K562 (cell line): Measurements from ENCODE around the gene CCNJL. TPM values are rescaled to one million over a fixed set of nuclear protein-coding genes. Genes with fewer than 3 reads are reported as not detected.

Experiments
- ATAC-seq: fragments of 200-7000 bp; cut with Tn5 transposase; 3 replicates; pipeline ENCODE4 v1.9.1; 2020; ENCODE audit warnings: moderate library complexity
- BruUV-seq: library from RNA; stranded (reverse); fragments of 400-500 nt; replicated peaks from 2 replicates; lab custom pipeline; 2021; lab: Mats Ljungman, UMichigan
- CTCF ChIA-PET: fragments of 300-600 bp; formaldehyde crosslinking; extraction: SDS; loops from one replicate; lab custom pipeline; 2021; ENCODE audit warnings: low intra/inter-chr PET ratio; lab: Yijun Ruan, JAX
- POLR2A ChIA-PET: fragments of 300-600, 350-650 bp; sonication (Branson Sonifier 250); formaldehyde crosslinking; extraction: SDS; loops from one replicate; lab custom pipeline; 2021; ENCODE audit warnings: antibody characterized with exemption, inconsistent platforms; lab: Yijun Ruan, JAX
- DNase-seq, 4 experiments: peaks; one replicate each; pipeline versions ENCODE4 v3.0.0 to v3.0.0-alpha.2; 2011 to 2018; ENCODE audit warnings: low spot score in 3 of 4, mixed read lengths in 3 of 4; ENCODE audit errors: extremely low read depth in 1 of 4
- FAIRE-seq: peaks from 2 replicates; lab custom pipeline; 2011; peaks lifted over from hg19 to GRCh38; lab: Jason Lieb, UNC
- H2AFZ ChIP-seq: 2 replicates; pipeline ENCODE4 v1.6.0; 2011; ENCODE audit warnings: low read depth, low read length, control low read depth, inconsistent platforms
- H3K27ac ChIP-seq: fragments of 200-600 bp; 3 replicates; pipeline ENCODE4 v1.8.0; 2011; ENCODE audit warnings: low read depth, mild to moderate bottlenecking, control low read depth, inconsistent platforms, low read length, moderate library complexity, mixed read lengths; ENCODE audit errors: extremely low read depth
- H3K27me3 ChIP-seq, 2 experiments: fragments of 300-600 bp in 1 of 2; 2 replicates in 1 of 2; 3 replicates in 1 of 2; pipeline versions ENCODE4 v1.6.0 to v1.8.0; 2011; ENCODE audit warnings: inconsistent platforms in 2 of 2, low read length in 2 of 2, mild to moderate bottlenecking in 1 of 2, mixed read lengths in 1 of 2, moderate library complexity in 1 of 2; ENCODE audit not compliant: control insufficient read depth in 2 of 2, insufficient read depth in 2 of 2
- H3K36me3 ChIP-seq: fragments of 300-600 bp; 3 replicates; pipeline ENCODE4 v1.8.0; 2011; ENCODE audit warnings: mild to moderate bottlenecking, low read length, inconsistent platforms; ENCODE audit not compliant: control insufficient read depth, insufficient read depth
- H3K4me1 ChIP-seq, 2 experiments: fragments of 200-600 bp in 1 of 2; replicated peaks in 1 of 2; 2 replicates in 1 of 2; 3 replicates in 1 of 2; pipeline versions ENCODE4 v1.5.1 to v1.8.0; 2011; ENCODE audit warnings: inconsistent platforms in 2 of 2, low read length in 2 of 2, mild to moderate bottlenecking in 1 of 2, mixed read lengths in 1 of 2, moderate library complexity in 1 of 2; ENCODE audit not compliant: control insufficient read depth in 2 of 2, insufficient read depth in 2 of 2
- H3K4me2 ChIP-seq: 2 replicates; pipeline ENCODE4 v1.6.1; 2011; ENCODE audit warnings: low read length, control low read depth, inconsistent platforms, mixed read lengths; ENCODE audit not compliant: insufficient read depth
- H3K4me3 ChIP-seq: fragments of 200-600 bp; sonication (generic), shearing (Covaris generic); 2 replicates; pipeline ENCODE4 v1.5.1; 2016; ENCODE audit warnings: control low read depth, inconsistent platforms
- H3K79me2 ChIP-seq: fragments of 200-600 bp; 3 replicates; pipeline ENCODE4 v1.8.0; 2011; ENCODE audit warnings: low read length, inconsistent platforms; ENCODE audit not compliant: control insufficient read depth, insufficient read depth
- H3K9ac ChIP-seq, 2 experiments: 2 replicates each; pipeline versions ENCODE4 v1.6.0 to v1.6.1; 2011; ENCODE audit warnings: low read depth in 2 of 2, low read length in 2 of 2, control low read depth in 1 of 2, inconsistent platforms in 1 of 2, mild to moderate bottlenecking in 1 of 2, mixed read lengths in 1 of 2; ENCODE audit not compliant: insufficient read depth in 1 of 2
- H3K9me1 ChIP-seq: one replicate; pipeline ENCODE4 v1.6.0; 2011; ENCODE audit warnings: inconsistent platforms, mild to moderate bottlenecking, low read length, moderate library complexity; ENCODE audit not compliant: control insufficient read depth, insufficient read depth
- H3K9me3 ChIP-seq: replicated peaks from 2 replicates; pipeline ENCODE4 v1.5.1; 2011; ENCODE audit warnings: low read depth, low read length, inconsistent platforms; ENCODE audit not compliant: control insufficient read depth, insufficient read depth
- H4K20me1 ChIP-seq: replicated peaks from 2 replicates; pipeline ENCODE4 v1.6.1; 2011; ENCODE audit warnings: low read length, inconsistent platforms, mixed read lengths; ENCODE audit not compliant: control insufficient read depth, insufficient read depth
- E2F8 ChIP-seq: fragments of 450-650 bp; IDR thresholded peaks from 2 replicates; pipeline ENCODE4 v1.7.1; 2018; ENCODE audit warnings: mild to moderate bottlenecking, low read depth; ENCODE audit not compliant: partially characterized antibody
- FOXP1 ChIP-seq: sonication (generic); formaldehyde crosslinking; IDR thresholded peaks from 2 replicates; pipeline ENCODE4 v1.8.0; 2022; ENCODE audit warnings: mild to moderate bottlenecking, missing genetic modification reagents
- GTF2A2 ChIP-seq: IDR thresholded peaks from 2 replicates; pipeline ENCODE4 v1.6.1; 2016; ENCODE audit warnings: mild to moderate bottlenecking, missing genetic modification characterization, missing compliant biosample characterization
- NFE2L1 ChIP-seq: fragments of 450-650 bp; IDR thresholded peaks from 2 replicates; pipeline ENCODE4 v1.6.1; 2016; ENCODE audit warnings: missing genetic modification characterization, low read depth, mild to moderate bottlenecking, missing compliant biosample characterization, moderate library complexity, borderline replicate concordance
- PHF20 ChIP-seq: fragments of 450-650 bp; IDR thresholded peaks from 2 replicates; pipeline ENCODE4 v1.6.1; 2018; ENCODE audit not compliant: partially characterized antibody
- POLR2B ChIP-seq: fragments of 450-650 bp; IDR thresholded peaks from 2 replicates; pipeline ENCODE4 v1.6.1; 2018; ENCODE audit warnings: low read depth; ENCODE audit not compliant: partially characterized antibody
- PRPF4 ChIP-seq: fragments of 200-400 bp; formaldehyde crosslinking; IDR thresholded peaks from one replicate; pipeline ENCODE4 v1.6.1; 2017; ENCODE audit warnings: low read length, low read depth, mild to moderate bottlenecking; ENCODE audit not compliant: insufficient read depth, poor library complexity, severe bottlenecking
- RHOXF2B ChIP-seq: fragments of 250-450 bp; sonication (Bioruptor Pico); conservative IDR thresholded peaks from 2 replicates; pipeline ENCODE4 v1.5.1; 2021
- SAFB ChIP-seq: fragments of 200-400 bp; formaldehyde crosslinking; IDR thresholded peaks from 2 replicates; pipeline ENCODE4 v1.6.1; 2017; ENCODE audit warnings: low read depth, low read length, borderline replicate concordance
- TCF3 ChIP-seq: sonication (generic); formaldehyde crosslinking; IDR thresholded peaks from 2 replicates; pipeline ENCODE4 v1.4.0; 2020; ENCODE audit warnings: mild to moderate bottlenecking, missing genetic modification reagents
- ZBED1 ChIP-seq: IDR thresholded peaks from 2 replicates; pipeline ENCODE4 v1.6.1; 2014
- ZNF583 ChIP-seq: fragments of 250-450 bp; sonication (Bioruptor Pico); IDR thresholded peaks from 2 replicates; pipeline ENCODE4 v1.4.0; 2020
- ZNF586 ChIP-seq: fragments of 450-650 bp; formaldehyde crosslinking; conservative IDR thresholded peaks from 2 replicates; pipeline ENCODE4 v1.4.0; 2020; ENCODE audit warnings: mild to moderate bottlenecking, moderate library complexity
- WGBS: fragments of 100-300 bp; shearing (Covaris generic); methylation state at CpG from one replicate; pipeline ENCODE4 v1.1.6; 2016; ENCODE audit warnings: low coverage, mixed read lengths; ENCODE audit not compliant: insufficient coverage; ENCODE audit errors: missing lambda C conversion rate; 5-methylcytosine and 5-hydroxymethylcytosine counted together
- in situ Hi-C: fragments of 300-500 bp; cut with MboI; formaldehyde crosslinking; loops from 4 replicates; pipeline ENCODE4 v1.15.0; 2018; ENCODE audit warnings: inconsistent platforms, mixed read lengths
- intact Hi-C: fragments of 100-400 bp; cut with micrococcal nuclease; formaldehyde crosslinking; loops from 2 replicates; pipeline ENCODE4 v1.14.2; 2022
- polyA plus RNA-seq, 8 experiments: library from polyadenylated mRNA; depleted of rRNA in 4 of 8; stranded (reverse) in 5 of 8; unstranded in 3 of 8; fragments of >200 nt; fragmentation: Nextera tagmentation in 2 of 8; fragmentation: Illumina TruSeq in 1 of 8; extraction: Ambion mirVana in 2 of 8; extraction: Trizol in 1 of 8; gene quantifications; 2 replicates each; pipeline versions ENCODE4 v1.2.1 to v1.2.3, GENCODE V29; 2011 to 2014; ENCODE audit warnings: inconsistent platforms in 1 of 8, missing spikeins in 1 of 8
- total RNA-seq, 7 experiments: library from RNA; depleted of rRNA in 6 of 7; stranded (reverse); fragments of >200 nt in 6 of 7; fragmentation: Illumina TruSeq in 2 of 7; extraction: Trizol in 2 of 7; gene quantifications; 2 replicates each; pipeline versions ENCODE4 v1.2.1 to v1.2.3, GENCODE V29; 2011 to 2021; ENCODE audit warnings: low replicate concordance in 1 of 7
- TF ChIP-seq, protein P1 (sequence below): fragments of 450-650 bp; IDR thresholded peaks from 2 replicates; pipeline ENCODE4 v1.7.0; 2016; ENCODE audit warnings: borderline replicate concordance
- TF ChIP-seq, protein P2 (sequence below): fragments of 450-650 bp; IDR thresholded peaks from one replicate; pipeline ENCODE4 v1.6.1; 2018; ENCODE audit warnings: mild to moderate bottlenecking, moderate library complexity; ENCODE audit not compliant: partially characterized antibody
- TF ChIP-seq, protein P3 (sequence below): fragments of 250-450 bp; sonication (Bioruptor Pico); IDR thresholded peaks from 2 replicates; pipeline ENCODE4 v1.4.0; 2020; ENCODE audit warnings: mild to moderate bottlenecking

Gene CCNJL
- total and polyA plus RNA-seq, 9 of the 15 experiments (the other 6 are each of a cell fraction or from before 2014, with no cell fraction given): 0.04 TPM; not detected in 8

DNA sequence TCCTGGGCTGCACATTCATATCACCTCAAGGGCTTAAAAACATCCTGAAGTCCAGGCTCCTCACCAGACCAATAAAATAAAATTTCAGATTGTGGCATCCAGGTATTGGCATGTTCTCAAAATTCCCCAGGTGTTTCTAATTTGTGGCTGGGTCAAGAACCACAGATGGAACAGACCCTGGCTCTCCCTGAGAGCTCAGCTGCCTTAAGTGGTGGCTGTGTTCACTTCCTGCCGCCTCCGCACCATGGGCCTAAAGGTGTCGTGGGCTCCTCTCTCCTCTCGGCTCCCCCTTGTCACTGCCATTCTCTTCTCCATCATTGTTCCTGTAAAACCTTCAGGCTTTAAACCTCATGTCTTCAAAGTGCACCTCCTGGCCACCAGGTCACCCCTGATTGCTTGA is 17.8 kb upstream of the CCNJL start:
- Histone ChIP-seq H2AFZ (no peak overlapping the region), H3K9ac (no peak overlapping the region), H3K9me1 (peaks cover 2% of the 10 kb centered on the region), H3K4me1 (no peaks in the 10 kb centered on the region), H3K27me3 (peaks cover 31 to 55% of the 10 kb centered on the region in 2 experiments), H3K4me3 (no peak overlapping the region), H4K20me1 (0 out of 2 replicates have a peak, but pooled peaks cover 3% of the 10 kb centered on the region), H3K4me2 (no peak overlapping the region), H3K9me3 (no peaks in the 10 kb centered on the region), H3K27ac (no peak overlapping the region), H3K36me3 (no peaks in the 10 kb centered on the region), H3K79me2 (no peaks in the 10 kb centered on the region)
- no TSS peak for BruUV-seq
- no peak for DNase-seq
- POLR2A ChIA-PET: no interaction called here
- TF ChIP-seq RHOXF2B (CRISPR knock-in tag) (no peak), ZNF583 (CRISPR knock-in tag) (no peak), ZNF586 (no peak), FOXP1 (no peak), PRPF4 (no peak), ZBED1 (no peak), GTF2A2 (tag) (no peak), E2F8 (no peak), PHF20 (no peak), SAFB (no peak), POLR2B (no peak), TCF3 (CRISPR knock-in tag) (no peak), NFE2L1 (tag) (no peak)
- TF ChIP-seq, protein P1, sequence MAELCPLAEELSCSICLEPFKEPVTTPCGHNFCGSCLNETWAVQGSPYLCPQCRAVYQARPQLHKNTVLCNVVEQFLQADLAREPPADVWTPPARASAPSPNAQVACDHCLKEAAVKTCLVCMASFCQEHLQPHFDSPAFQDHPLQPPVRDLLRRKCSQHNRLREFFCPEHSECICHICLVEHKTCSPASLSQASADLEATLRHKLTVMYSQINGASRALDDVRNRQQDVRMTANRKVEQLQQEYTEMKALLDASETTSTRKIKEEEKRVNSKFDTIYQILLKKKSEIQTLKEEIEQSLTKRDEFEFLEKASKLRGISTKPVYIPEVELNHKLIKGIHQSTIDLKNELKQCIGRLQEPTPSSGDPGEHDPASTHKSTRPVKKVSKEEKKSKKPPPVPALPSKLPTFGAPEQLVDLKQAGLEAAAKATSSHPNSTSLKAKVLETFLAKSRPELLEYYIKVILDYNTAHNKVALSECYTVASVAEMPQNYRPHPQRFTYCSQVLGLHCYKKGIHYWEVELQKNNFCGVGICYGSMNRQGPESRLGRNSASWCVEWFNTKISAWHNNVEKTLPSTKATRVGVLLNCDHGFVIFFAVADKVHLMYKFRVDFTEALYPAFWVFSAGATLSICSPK: no peak
- TF ChIP-seq, protein P2, sequence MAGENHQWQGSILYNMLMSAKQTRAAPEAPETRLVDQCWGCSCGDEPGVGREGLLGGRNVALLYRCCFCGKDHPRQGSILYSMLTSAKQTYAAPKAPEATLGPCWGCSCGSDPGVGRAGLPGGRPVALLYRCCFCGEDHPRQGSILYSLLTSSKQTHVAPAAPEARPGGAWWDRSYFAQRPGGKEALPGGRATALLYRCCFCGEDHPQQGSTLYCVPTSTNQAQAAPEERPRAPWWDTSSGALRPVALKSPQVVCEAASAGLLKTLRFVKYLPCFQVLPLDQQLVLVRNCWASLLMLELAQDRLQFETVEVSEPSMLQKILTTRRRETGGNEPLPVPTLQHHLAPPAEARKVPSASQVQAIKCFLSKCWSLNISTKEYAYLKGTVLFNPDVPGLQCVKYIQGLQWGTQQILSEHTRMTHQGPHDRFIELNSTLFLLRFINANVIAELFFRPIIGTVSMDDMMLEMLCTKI: no peak
- TF ChIP-seq, protein P3, sequence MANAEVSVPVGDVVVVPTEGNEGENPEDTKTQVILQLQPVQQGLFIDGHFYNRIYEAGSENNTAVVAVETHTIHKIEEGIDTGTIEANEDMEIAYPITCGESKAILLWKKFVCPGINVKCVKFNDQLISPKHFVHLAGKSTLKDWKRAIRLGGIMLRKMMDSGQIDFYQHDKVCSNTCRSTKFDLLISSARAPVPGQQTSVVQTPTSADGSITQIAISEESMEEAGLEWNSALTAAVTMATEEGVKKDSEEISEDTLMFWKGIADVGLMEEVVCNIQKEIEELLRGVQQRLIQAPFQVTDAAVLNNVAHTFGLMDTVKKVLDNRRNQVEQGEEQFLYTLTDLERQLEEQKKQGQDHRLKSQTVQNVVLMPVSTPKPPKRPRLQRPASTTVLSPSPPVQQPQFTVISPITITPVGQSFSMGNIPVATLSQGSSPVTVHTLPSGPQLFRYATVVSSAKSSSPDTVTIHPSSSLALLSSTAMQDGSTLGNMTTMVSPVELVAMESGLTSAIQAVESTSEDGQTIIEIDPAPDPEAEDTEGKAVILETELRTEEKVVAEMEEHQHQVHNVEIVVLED (CRISPR knock-in tag): no peak
- CTCF ChIA-PET: no interaction called here
- in situ Hi-C loops (no loop called here), intact Hi-C loops (no loop called here)
- no peak for ATAC-seq
- FAIRE-seq: no peak
- 5% methylated on average over 4 of the region's 4 CpGs for WGBS
